BE2C (cell line): ENCODE data around the gene ZFC3H1.

Experiments used
- DNase-seq: peaks from one replicate; pipeline ENCODE4 v3.0.0-alpha.2; 2020
- H3K27me3 ChIP-seq: fragments of 250-450 bp; sonication (Bioruptor Pico); 2 replicates; pipeline ENCODE4 v1.5.1; 2020; ENCODE audit warnings: mild to moderate bottlenecking
- H3K36me3 ChIP-seq: fragments of 250-450 bp; sonication (Bioruptor Pico); 2 replicates; pipeline ENCODE4 v1.5.1; 2020; ENCODE audit warnings: mild to moderate bottlenecking
- H3K4me1 ChIP-seq: fragments of 250-450 bp; sonication (Bioruptor Pico); 2 replicates; pipeline ENCODE4 v1.5.1; 2020
- H3K4me3 ChIP-seq: 2 replicates; pipeline ENCODE4 v1.5.1; 2011; ENCODE audit warnings: low read depth, low read length
- H3K9me3 ChIP-seq: fragments of 250-450 bp; sonication (Bioruptor Pico); 2 replicates; pipeline ENCODE4 v1.5.1; 2020
- TF ChIP-seq, protein P1 (sequence below): IDR thresholded peaks from 2 replicates; pipeline ENCODE4 v1.5.1; 2012; ENCODE audit warnings: mild to moderate bottlenecking, low read depth, low read length

Gene ZFC3H1

DNA sequence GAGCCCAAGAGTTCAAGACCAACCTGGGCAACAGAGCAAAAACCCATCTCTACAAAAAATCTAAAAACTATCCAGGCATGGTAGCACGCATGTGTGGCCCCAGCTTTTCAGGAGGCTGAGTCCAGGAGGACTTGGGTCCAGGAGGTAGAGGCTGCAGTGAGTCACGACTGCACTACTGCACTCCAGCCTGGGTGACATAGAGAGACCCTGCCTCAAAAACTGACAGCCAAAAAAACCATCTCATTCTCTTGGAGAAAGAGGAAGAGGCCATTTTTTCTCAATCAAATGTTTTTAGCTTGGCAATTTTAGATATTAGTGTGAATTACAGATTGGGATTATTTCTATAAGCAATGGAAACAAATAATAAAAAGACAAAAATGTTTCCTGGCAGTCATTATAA is 38.2 kb downstream of the ZFC3H1 start:
- no peak for DNase-seq
- TF ChIP-seq, protein P1, sequence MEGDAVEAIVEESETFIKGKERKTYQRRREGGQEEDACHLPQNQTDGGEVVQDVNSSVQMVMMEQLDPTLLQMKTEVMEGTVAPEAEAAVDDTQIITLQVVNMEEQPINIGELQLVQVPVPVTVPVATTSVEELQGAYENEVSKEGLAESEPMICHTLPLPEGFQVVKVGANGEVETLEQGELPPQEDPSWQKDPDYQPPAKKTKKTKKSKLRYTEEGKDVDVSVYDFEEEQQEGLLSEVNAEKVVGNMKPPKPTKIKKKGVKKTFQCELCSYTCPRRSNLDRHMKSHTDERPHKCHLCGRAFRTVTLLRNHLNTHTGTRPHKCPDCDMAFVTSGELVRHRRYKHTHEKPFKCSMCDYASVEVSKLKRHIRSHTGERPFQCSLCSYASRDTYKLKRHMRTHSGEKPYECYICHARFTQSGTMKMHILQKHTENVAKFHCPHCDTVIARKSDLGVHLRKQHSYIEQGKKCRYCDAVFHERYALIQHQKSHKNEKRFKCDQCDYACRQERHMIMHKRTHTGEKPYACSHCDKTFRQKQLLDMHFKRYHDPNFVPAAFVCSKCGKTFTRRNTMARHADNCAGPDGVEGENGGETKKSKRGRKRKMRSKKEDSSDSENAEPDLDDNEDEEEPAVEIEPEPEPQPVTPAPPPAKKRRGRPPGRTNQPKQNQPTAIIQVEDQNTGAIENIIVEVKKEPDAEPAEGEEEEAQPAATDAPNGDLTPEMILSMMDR = no peak
- no peaks in the 10 kb centered on the region for H3K9me3 ChIP-seq
- H3K4me1 ChIP-seq = peaks cover 10% of the 10 kb centered on the region; the same call in 1 of the 2 replicates
- peaks cover 96% of the 10 kb centered on the region for H3K36me3 ChIP-seq
- no peaks in the 10 kb centered on the region for H3K27me3 ChIP-seq
- H3K4me3 ChIP-seq = no peak overlapping the region

DNA sequence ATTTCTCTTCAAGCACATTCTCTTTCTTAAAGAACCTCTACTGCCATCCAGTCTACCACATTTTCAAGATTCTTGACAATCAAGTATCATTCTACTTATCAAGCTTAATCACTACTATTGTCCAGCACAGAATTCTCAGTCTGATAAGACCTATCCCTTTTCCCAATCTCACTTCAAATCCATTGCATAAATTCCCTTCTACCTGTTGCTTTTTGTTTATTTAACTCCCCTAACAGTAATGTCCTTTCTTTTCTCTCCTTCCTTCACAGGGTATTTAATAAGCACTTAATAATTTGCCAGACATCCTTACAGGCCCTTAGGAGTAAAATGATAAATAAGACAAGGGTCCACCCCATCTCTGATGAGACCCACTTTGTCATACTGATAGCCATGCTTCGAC is 41.7 kb downstream of the ZFC3H1 start:
- Histone ChIP-seq H3K9me3 (no peaks in the 10 kb centered on the region), H3K4me3 (no peak overlapping the region), H3K4me1 (no peaks in the 10 kb centered on the region; the same call in 1 of the 2 replicates), H3K36me3 (peaks cover 95% of the 10 kb centered on the region), H3K27me3 (no peaks in the 10 kb centered on the region)
- TF ChIP-seq, protein P1 = no peak
- DNase-seq = no peak

DNA sequence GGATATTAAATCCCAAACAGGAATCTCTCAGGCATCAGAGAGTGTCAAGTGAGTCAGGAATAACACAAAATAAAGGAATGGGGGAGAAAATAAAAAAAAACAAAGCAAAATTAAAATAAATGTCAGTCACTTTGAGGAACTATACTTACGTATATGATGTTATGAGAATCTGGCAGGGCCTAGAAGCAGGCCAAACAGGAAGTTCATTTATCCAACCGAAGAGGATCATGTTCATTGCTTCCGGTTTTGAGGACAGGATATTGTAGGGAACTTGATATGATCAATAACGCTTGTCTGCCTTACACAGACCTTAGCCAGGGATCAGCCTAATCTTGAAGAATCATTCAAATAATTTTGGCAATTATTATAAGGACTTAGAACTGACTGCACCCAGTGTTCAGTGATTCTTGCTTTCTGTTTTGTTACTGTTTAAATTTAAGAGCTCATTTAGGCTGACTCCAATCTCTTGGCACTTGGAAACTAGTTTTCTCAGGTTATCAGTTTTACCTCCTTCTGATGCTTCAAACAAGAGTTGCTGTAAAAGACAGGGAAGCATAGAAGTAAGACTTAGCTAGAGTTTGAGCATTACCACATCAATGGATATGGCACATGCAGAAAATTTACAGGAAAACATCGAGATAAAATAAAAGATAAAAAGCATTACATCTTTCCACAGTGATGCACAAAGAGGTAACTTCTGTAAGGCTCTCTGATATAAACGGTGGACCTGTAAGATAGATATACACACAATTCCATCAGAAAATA is 53.4 kb downstream of the ZFC3H1 start:
- no peak for DNase-seq
- Histone ChIP-seq H3K4me1 (0 out of 2 replicates have a peak, but pooled peaks cover 2% of the 10 kb centered on the region), H3K36me3 (peaks cover 75% of the 10 kb centered on the region), H3K27me3 (no peaks in the 10 kb centered on the region), H3K4me3 (no peak overlapping the region), H3K9me3 (no peaks in the 10 kb centered on the region)
- TF ChIP-seq, protein P1 = no peak

DNA sequence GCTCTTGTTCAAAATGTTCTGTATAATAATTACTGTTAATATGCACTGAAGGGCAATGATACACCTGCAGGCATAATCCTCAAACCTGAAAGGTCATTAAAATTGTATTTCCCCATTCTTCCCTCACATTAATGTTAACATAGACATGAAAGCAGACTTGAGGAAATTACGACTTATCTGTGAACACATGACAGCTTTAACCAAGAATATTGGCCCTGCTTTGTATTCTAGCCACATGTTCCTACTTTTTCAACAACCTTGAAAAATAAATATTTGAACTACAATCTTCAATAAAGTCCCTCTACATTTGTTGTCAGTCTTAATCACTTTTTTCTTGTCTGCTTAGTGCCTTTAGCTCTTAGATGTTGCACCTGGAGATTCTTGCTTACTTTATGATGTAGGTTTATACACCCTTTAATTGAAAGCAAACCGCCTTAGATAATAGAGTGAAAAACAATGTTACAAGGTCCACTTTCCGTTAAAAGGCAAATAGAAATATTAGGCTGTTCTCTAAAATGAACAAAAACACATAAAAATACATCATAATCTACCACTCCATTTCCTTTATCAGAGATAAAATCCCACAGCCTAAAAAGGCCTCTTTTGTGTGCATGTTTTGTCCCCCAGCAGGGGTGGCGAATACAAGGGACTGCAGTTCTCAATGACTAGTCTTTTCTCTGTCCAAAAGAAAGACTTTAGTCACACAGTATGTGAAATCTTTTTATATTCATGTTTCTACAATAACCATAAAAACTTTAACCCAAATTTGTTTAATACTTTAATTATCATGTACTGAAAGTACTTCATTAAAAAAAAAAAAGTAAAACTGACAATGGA is 55.9 kb downstream of the ZFC3H1 start:
- Histone ChIP-seq H3K4me1 (0 out of 2 replicates have a peak, but pooled peaks cover 2% of the 10 kb centered on the region), H3K27me3 (no peaks in the 10 kb centered on the region), H3K9me3 (no peaks in the 10 kb centered on the region), H3K4me3 (no peak overlapping the region), H3K36me3 (peaks cover 57% of the 10 kb centered on the region)
- DNase-seq = no peak
- TF ChIP-seq, protein P1 = no peak

DNA sequence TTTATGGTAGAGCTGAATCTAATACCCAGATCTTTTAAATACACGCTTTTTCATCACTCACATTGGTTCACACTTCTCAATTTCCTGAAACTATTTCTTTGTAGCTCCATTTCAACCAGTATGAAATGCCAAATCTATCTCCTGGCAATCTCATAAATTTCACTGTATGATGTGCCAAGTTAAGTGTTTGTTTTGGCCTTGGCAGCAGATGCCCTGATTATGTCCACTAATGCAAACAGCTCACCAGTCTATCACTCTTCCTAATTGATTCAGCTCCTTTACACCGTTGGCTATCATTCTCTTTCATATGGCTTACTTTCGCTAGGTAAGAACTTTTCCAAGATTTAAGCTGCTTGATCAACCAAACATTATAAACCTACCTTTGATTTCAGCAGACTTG is 58.6 kb downstream of the ZFC3H1 start:
- Histone ChIP-seq H3K27me3 (no peaks in the 10 kb centered on the region), H3K4me3 (no peak overlapping the region), H3K36me3 (peaks cover 38% of the 10 kb centered on the region), H3K4me1 (0 out of 2 replicates have a peak, but pooled peaks cover 2% of the 10 kb centered on the region), H3K9me3 (peaks cover 3% of the 10 kb centered on the region; the same call in 1 of the 2 replicates)
- DNase-seq = no peak
- TF ChIP-seq, protein P1 = no peak
